NCI-H748 (cell line): ENCODE results near the gene PCK2.

Source experiments
- DNase-seq: peaks from one replicate; lab custom pipeline; 2025; ENCODE audit not compliant: unreplicated experiment; lab: John Stamatoyannopoulos, UW

The PCK2 gene

DNA sequence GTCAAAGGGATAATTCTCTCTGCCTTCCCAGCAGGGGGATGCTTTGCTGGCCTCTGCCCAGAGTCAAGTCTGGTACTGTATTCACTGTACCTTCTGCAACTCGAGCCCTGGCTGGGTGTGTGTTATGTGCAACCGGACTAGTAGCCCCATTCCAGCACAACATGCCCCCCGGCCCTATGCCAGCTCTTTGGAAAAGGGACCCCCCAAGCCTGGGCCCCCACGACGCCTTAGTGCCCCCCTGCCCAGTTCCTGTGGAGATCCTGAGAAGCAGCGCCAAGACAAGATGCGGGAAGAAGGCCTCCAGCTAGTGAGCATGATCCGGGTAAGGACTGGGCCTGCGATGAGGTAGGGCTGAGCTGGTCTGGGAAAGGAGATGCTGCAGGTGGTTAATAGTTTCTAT lies 56.5 kb downstream of the PCK2 start:
- DNase-seq, result no peak

DNA sequence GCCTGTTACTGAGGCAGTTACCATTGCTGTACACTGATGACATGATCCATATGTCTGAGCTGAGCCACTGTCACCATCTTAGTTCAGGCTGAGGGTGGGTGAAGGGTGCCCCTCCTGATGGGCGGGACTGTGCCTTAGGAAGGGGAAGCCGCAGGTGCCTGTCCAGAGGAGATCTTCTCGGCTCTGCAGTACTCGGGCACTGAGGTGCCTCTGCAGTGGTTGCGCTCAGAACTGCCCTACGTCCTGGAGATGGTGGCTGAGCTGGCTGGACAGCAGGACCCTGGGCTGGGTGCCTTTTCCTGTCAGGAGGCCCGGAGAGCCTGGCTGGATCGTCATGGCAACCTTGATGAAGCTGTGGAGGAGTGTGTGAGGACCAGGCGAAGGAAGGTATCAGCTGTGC lies 56.9 kb downstream of the PCK2 start:
- no peak for DNase-seq

DNA sequence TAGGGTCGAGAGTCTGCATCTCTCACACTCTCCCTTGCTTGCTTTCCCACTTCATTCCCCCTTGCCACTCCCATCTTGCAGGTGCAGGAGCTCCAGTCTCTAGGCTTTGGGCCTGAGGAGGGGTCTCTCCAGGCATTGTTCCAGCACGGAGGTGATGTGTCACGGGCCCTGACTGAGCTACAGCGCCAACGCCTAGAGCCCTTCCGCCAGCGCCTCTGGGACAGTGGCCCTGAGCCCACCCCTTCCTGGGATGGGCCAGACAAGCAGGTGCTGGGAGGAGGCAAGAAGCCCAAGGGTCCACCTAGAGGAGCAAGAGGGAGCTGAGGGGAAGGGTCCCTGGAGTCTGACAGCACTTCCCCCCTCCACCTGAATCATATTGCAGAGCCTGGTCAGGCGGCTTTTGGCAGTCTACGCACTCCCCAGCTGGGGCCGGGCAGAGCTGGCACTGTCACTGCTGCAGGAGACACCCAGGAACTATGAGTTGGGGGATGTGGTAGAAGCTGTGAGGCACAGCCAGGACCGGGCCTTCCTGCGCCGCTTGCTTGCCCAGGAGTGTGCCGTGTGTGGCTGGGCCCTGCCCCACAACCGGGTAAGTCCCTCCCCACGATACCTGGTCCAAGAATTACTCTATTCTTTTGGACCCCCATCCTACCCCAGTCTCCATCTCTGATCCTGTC lies 57.4 kb downstream of the PCK2 start:
- no peak for DNase-seq
